GM18499 (cell line): ENCODE measurements around the gene RNF112.

ENCODE experiments used
- ATAC-seq: cut with Tn5 transposase; IDR thresholded peaks from one replicate; pipeline ENCODE4 v1.9.1; 2021; ENCODE audit warnings: moderate number of reproducible peaks; ENCODE audit not compliant: insufficient read depth, unreplicated experiment

RNF112 gene

GRCh38 chr17:19410875-19411620 lies at the start of gene RNF112:
RNF112 (plus strand) TSS chr17:19411232; CDS start chr17:19411409, 177 bp downstream.
- ATAC-seq = no peak

- ATAC-seq = no peak
Observed at GRCh38 chr17:19361326-19361725, 49.7 kb upstream of the RNF112 start.

GRCh38 chr17:19361944-19362276 lies 49.1 kb upstream of the RNF112 start:
- ATAC-seq = no peak

GRCh38 chr17:19362277-19363113 lies 48.5 kb upstream of the RNF112 start, which contains the start of gene B9D1:
B9D1 (minus strand) TSS chr17:19362723; CDS start chr17:19362569, 154 bp downstream.
- peak; percentile 62 for ATAC-seq

- ATAC-seq = no peak
Observed at GRCh38 chr17:19363114-19363438, 48.0 kb upstream of the RNF112 start.

GRCh38 chr17:19363460-19364035 lies 47.5 kb upstream of the RNF112 start:
- no peak for ATAC-seq

- ATAC-seq = no peak
Observed at GRCh38 chr17:19364699-19365498, 46.1 kb upstream of the RNF112 start.

GRCh38 chr17:19365499-19365817 lies 45.6 kb upstream of the RNF112 start:
- ATAC-seq = no peak

GRCh38 chr17:19365833-19366636 lies 45.0 kb upstream of the RNF112 start:
- no peak for ATAC-seq

GRCh38 chr17:19366637-19366972 lies 44.4 kb upstream of the RNF112 start:
- ATAC-seq = no peak

GRCh38 chr17:19368229-19368628 lies 42.8 kb upstream of the RNF112 start:
- no peak for ATAC-seq

GRCh38 chr17:19369107-19369778 lies 41.8 kb upstream of the RNF112 start:
- ATAC-seq = no peak

- ATAC-seq = no peak
Observed at GRCh38 chr17:19369846-19370492, 41.1 kb upstream of the RNF112 start.

GRCh38 chr17:19370493-19370960 lies 40.5 kb upstream of the RNF112 start:
- ATAC-seq = no peak

- no peak for ATAC-seq
Observed at GRCh38 chr17:19371259-19372010, 39.6 kb upstream of the RNF112 start.

GRCh38 chr17:19372011-19372370 lies 39.0 kb upstream of the RNF112 start:
- ATAC-seq = no peak

- no peak for ATAC-seq
Observed at GRCh38 chr17:19372439-19372838, 38.6 kb upstream of the RNF112 start.

- ATAC-seq = no peak
Observed at GRCh38 chr17:19372866-19373504, 38.0 kb upstream of the RNF112 start.
